Cerebellar nuclear complex (tissue), 1 donor: Measurements from ENCODE around the gene GDE1.

Experiments used
- DNase-seq, 2 experiments: peaks; one replicate each; lab custom pipeline; 2025; lab: John Stamatoyannopoulos, UW

GDE1 gene

DNA sequence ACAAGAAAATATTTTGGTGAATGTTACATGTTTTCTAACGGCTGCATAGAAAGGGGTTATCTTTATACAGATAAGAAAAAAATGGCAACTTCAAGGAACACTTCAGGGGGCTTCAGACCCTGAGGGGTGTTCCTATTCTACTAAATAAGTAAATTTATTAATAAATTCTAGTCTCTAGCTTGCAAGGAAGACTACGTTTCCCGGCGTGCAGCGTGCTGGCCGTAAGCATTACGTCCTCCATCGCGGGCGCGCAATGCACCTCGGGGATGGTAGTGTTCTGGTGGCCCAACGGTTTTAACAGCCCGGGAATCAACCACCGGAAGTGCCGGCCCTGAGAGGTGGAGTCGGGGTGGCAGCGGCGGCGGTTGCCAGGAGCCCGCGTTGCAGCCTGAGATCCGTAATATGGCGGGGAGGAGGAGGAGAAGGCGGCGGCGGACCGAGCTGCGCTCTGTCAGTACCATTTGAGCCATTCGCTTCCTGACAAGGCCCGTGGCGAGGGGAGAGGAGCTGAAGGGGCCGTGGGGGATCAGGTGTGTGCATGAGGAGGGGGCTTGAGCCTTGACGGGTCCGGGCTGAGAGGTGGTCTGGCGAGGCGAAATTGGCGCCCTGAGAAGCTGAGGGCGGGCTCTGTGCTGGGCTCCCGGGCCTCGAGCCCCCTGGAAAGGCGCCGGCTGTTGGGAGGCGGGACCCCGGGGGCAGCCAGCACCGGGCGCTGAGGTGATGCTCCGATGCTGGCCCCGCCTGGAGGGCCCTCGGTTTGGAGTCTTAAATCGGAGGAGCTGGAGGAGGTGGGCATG, 1.9 kb upstream of the GDE1 start, which contains the start of gene CCP110:
Gene CCP110 (plus strand): TSS at position 384 of the 797 bp plus-strand sequence. CDS start 3,940 bp downstream, outside the sequence.
- peak; percentile 89 to 95 for DNase-seq

GRCh38 chr16:19523184-19523558, 1.3 kb upstream of the GDE1 start:
- no peak for DNase-seq

DNA sequence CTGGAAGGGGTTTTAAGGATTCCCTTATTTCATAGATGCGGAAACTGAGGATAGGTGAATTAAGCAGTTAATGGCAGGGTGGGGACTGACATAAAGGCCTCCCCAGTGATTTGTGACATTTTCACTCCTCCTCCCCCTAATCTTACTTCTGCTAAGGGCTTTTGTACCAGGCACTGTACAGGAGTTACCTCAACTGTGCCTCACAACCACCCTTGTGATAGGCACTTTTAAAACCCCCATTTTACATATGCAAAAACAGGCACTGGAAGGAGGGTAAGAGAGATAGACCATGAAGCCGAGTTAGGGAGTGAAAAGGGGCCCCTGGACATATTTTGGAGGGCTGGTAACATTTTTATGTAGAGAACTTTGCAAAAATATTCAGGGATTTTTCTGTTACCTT, 862 bp upstream of the GDE1 start:
- no peak for DNase-seq

DNA sequence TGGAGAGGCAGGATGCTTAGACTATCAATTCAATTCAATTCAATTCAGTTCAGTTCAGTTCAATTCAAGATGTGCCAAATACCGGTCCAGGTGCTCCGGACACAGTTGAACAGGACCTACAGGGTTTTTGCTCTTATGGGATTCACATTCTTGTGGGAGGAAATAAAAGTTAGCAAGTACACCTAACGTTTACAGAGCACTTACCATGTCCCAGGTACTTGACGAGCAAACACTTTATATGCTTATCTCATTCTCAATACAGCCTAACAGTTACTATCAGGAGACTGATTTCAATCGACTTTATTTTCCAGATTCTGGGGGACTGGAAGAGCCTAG, 467 bp upstream of the GDE1 start:
- no peak for DNase-seq

- no peak for DNase-seq
Measured at GRCh38 chr16:19520861-19521331, 1.0 kb downstream of the GDE1 start.

DNA sequence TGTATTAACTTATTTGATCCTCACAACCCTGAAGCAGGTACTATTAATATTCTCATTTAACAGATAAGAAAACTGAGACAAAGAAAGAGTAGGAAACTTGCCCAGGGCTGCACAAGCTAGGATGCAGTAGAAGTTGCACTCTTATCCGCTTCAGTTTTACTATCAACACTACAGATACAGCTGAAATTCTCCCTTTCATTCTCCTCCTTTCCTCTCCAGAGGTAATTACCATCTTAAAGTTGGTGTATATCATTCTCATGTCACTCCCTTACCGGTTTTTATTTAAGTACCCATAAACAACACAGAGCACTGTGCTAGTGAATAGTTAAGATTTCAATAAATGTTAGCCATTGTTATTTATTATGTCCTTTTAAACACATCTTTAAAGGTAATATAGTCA, 3.5 kb downstream of the GDE1 start:
- DNase-seq, result no peak

- no peak for DNase-seq
Measured at GRCh38 chr16:19517424-19518089, 4.3 kb downstream of the GDE1 start.

DNA sequence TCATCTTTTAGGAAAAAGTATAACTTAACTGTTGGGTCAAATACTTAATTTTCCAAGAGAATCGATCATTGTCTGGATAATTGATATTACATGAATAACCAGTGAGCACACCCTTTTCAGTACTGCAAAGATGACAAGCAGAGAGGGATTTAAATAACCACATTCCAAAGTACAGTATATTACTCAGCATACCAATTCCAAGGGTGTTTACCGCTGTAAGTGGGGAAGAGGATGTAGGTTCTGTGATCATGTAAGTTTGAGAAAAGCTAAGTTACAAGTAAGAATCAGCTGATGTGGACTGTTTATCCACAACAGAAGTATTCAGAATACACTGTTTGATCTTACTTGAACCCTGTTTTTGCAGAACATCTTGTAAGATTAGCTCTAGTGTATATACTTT, 6.1 kb downstream of the GDE1 start:
- DNase-seq, result no peak

- no peak for DNase-seq
Measured at GRCh38 chr16:19513377-19514053, 8.4 kb downstream of the GDE1 start.

GRCh38 chr16:19512297-19512696, 9.6 kb downstream of the GDE1 start:
- DNase-seq, result no peak

DNA sequence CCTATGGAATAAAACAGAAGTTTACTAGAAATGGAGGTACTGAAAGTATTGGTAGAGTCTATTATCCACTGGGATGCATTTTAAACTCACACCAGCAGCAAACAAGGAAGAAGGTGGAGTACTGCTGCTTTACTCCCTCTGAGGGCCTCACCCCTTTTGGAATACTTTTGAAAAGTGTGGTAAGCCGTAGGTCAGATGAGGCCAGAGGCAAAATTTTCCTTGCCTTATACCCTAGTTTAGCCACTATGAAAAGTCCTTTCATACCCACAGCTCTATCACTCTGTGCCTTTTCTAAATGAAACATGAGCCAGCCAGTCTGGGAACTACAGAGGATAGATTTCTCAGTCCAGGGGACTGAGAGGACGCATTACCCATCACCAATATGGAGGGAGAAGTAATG, 14.0 kb downstream of the GDE1 start:
- DNase-seq, result no peak

DNA sequence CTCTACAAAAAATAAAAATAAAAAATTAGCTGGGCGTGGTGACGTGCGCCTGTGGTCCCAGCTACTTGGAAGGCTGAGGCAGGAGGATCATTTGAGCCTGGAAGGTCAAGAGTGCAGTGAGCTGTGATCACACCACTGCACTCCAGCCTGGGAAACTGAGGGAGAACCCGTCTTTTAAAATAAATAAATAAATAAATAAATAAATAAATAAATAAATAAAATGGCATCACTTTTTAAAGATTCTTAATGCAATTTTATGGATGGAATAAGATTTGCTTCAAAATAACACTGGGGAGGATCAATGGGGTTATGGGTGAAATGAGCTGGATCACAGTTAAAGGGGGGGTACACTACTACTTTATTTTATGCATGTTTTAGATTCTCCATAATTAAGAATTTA, 14.9 kb downstream of the GDE1 start:
- DNase-seq, result no peak

DNA sequence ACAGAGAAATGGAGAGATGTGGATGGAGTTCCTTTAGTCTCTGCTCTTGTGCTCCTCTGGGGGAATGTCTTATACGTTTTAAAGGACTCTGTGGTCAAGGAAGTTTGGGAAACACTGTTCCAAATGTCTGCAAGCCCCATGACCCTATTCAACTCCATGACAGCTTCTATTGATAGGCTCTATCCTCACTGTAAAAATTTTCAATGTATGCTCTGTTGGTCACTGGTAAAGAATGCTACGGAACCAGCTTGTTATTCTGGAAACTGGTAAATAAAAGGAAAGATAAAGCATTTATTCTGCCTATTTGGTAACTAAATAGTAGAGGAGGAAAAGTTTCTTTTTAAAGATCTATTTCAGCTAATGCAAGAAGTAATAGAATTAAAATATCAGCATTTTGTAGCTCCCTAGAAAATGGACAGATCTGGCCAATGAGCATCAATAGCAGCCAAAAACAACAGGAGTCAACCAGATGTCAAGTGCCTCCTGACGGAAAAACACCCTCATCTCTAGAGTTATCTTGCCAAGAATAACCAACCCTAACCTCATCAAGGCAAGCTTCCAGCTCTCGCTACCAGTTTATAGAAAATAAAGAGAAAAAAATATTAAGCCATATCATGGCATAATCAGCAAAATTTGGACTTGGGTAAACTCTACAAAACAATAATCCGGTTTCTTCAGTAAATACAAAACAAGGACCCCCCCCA, 16.1 kb downstream of the GDE1 start:
- DNase-seq, result no peak

DNA sequence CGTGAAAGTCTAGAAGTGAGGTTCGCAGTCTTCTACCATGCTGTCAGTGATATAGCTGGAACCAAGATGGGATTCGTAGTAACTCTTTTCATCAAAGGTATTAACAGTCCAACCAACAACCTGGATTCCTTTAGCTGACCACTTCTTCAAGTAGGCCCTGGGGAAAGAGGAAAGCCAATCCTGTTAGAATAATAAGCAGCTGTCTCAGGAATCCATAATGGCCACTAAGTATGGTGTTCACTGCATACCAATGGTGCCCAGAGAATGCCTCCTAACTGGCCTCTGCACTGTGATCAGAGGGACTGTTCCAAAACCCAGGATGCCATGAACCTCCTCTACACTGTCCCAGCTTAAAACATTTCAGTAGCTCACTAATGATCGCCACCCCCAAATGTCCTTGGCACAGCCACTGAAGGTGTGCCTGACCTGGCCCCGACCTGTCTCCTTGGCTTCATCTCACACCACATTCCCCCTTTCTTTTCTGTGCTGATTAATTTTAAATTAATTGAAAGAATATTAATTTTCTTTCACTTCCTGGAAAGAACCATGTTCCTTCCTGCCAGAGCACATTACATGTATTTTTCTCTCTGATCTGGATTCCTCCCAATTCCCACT, 18.3 kb downstream of the GDE1 start:
- DNase-seq, result no peak

GRCh38 chr16:19502395-19503131, 19.3 kb downstream of the GDE1 start:
- DNase-seq, result peak in 1 of 2 experiments; percentile 10

- no peak for DNase-seq
Measured at GRCh38 chr16:19499481-19499880, 22.4 kb downstream of the GDE1 start.

- no peak for DNase-seq
Measured at GRCh38 chr16:19499006-19499405, 22.9 kb downstream of the GDE1 start.

DNA sequence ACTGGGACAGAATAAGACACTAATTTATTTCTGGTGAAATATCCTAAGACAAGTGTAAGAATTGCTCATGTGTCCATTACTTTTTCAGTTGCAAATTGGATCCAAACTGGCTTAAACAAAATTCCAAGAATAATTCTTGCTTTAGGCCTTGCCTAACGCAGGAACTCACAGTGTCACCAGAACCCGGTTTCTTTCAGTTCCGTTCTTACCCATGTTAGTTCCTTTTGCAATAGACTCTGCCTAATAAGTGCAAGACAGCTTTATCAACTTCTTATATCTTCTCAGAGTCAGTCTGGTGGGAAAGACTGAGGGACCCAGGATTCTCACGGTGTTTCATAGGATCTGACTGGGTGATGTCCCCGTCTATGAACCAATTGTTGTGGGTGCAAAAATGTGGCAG, 24.7 kb downstream of the GDE1 start:
- DNase-seq, result no peak

- DNase-seq, result no peak
Measured at GRCh38 chr16:19490619-19491018, 31.3 kb downstream of the GDE1 start.

- no peak for DNase-seq
Measured at GRCh38 chr16:19488213-19488640, 33.7 kb downstream of the GDE1 start.

DNA sequence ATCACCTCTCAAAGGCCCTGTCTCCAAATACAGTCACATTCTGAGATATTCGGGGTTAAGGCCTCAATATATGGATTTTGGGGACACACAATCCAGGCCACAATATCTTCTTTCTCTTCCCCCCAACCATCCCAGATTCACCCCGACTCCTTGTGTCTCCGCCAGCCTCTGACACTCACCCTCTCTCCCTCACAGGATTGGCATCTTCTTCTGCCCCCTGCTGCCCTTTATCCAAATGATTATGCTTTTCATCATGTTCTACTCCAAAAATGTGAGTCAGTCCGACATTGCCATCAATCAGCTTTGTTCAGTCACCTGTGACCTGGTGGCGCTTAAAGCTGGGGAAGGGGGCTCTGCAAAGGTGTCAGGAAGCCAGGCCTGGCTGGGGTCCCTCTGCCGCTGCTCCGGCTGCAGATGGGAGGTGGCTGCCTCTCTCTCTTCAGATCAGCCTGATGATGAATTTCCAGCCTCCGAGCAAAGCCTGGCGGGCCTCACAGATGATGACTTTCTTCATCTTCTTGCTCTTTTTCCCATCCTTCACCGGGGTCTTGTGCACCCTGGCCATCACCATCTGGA, 35.1 kb downstream of the GDE1 start:
- no peak for DNase-seq
